ENCODE data around the gene SLC38A3. TPM values are rescaled to one million over a fixed set of nuclear protein-coding genes. Genes with fewer than 3 reads are reported as not detected.

Gene SLC38A3
- total and polyA plus RNA-seq, 2 donors (not counting 3 experiments of a cell fraction or from before 2014, with no cell fraction given) = 0.60 to 1.1 TPM

- no peaks in the 10 kb centered on the region for H3K27me3 ChIP-seq (ENCODE audit: control insufficient read depth in 2 of 2, insufficient read depth in 2 of 2, low read length in 2 of 2)
- TF ChIP-seq POLR2A (IDR thresholded peaks at IDR 0.05; ENCODE audit: low read depth, low read length) (no peak), POLR2AphosphoS5 (IDR thresholded peaks at IDR 0.05; ENCODE audit: insufficient read depth, low read depth, low read length) (no peak), CTCF (IDR thresholded peaks at IDR 0.05; ENCODE audit: extremely low read depth in 1 of 2, insufficient read depth in 1 of 2, low read depth in 1 of 2, low read length in 2 of 2) (no peak), GATA2 (IDR thresholded peaks at IDR 0.05; ENCODE audit: insufficient read depth, insufficient read length, low read depth, low read length) (no peak), MAX (IDR thresholded peaks at IDR 0.05; ENCODE audit: insufficient read depth, insufficient read length) (no peak), FOS (IDR thresholded peaks at IDR 0.05; ENCODE audit: borderline replicate concordance, insufficient read depth, low read length) (no peak), JUN (IDR thresholded peaks at IDR 0.05; ENCODE audit: borderline replicate concordance, insufficient read depth, insufficient read length, low read depth) (no peak), EZH2 (IDR thresholded peaks at IDR 0.05; ENCODE audit: borderline replicate concordance, low read depth, low read length, severe bottlenecking) (no peak), MYC (IDR thresholded peaks at IDR 0.05; ENCODE audit: low read depth, low read length) (no peak)
- dilution Hi-C loops (cut with MboI; ENCODE audit: extremely low pct_ligation_motif_present, low sequenced_read_pairs) = no loop called here
- intact Hi-C loops (cut with micrococcal nuclease) = no loop called here
- no peaks in the 10 kb centered on the region for H3K9me1 ChIP-seq (replicated peaks; ENCODE audit: control insufficient read depth, extremely low read depth, insufficient read depth, low read length)
- no peak for FAIRE-seq
- no peak overlapping the region for H3K9ac ChIP-seq (replicated peaks; ENCODE audit: extremely low read depth, insufficient read depth, low read length)
- peaks cover 40% of the 10 kb centered on the region for H3K4me1 ChIP-seq (ENCODE audit: control insufficient read depth, extremely low read depth, insufficient read depth, low read length)
- ChIA-PET CTCF (interaction anchor here (1.9 to 8.6 kb wide), 6 partner anchors 8 to 65 kb away, joined by 12 to 98 read pairs (median 26); partner anchors contain the start of gene GNAT1), POLR2A (interaction anchor here (0.6 to 2.1 kb wide), 3 partner anchors 16 to 62 kb away, joined by 3 to 11 read pairs (median 3); no protein-coding TSS in a partner anchor)
- H3K27ac ChIP-seq (ENCODE audit: insufficient read depth, low read depth, low read length) = no peak overlapping the region
- H2AFZ ChIP-seq (ENCODE audit: low read depth, low read length) = no peak overlapping the region
- H3K36me3 ChIP-seq (ENCODE audit: control insufficient read depth in 2 of 2, extremely low read depth in 1 of 2, insufficient read depth in 2 of 2, low read length in 2 of 2) = peaks cover 14 to 37% of the 10 kb centered on the region in 2 experiments
- DNase-seq (ENCODE audit: low read depth, low spot score) = no peak
- no peak overlapping the region for H3K4me2 ChIP-seq (ENCODE audit: insufficient read depth, low read length)
- BruUV-seq (replicated peaks) = TSS peak; percentile 79
- no peaks in the 10 kb centered on the region for H4K20me1 ChIP-seq (replicated peaks; ENCODE audit: control insufficient read depth, extremely low read depth, insufficient read depth, low read length)
- H3K79me2 ChIP-seq (ENCODE audit: control insufficient read depth, insufficient read depth, low read length) = peaks cover 23% of the 10 kb centered on the region
- no peak overlapping the region for H3K4me3 ChIP-seq (replicated peaks in 1 of 3; ENCODE audit: insufficient read depth in 1 of 3, low read depth in 1 of 3, low read length in 3 of 3)
- H3K9me3 ChIP-seq (replicated peaks; ENCODE audit: control insufficient read depth, insufficient read depth, low read length) = no peaks in the 10 kb centered on the region
Observed at GRCh38 chr3:50258979-50259378, 53.9 kb downstream of the SLC38A3 start.
